Progenitor cell of endocrine pancreas (in vitro differentiated cells): ENCODE data around the gene ADAM17. TPM values are rescaled to one million over a fixed set of nuclear protein-coding genes. Genes with fewer than 3 reads are reported as not detected.
"Not testable (repeated sequence)": the region's sequence is repeated elsewhere in the genome, so short reads cannot be mapped to it uniquely, and the experiment has no call there.

Source experiments
- DNase-seq: peaks from one replicate; pipeline ENCODE4 v3.0.0; 2021; ENCODE audit warnings: low spot score; ENCODE audit not compliant: unreplicated experiment
- H3K27ac Mint-ChIP-seq: 2 replicates; pipeline ENCODE4 v1.8.0; 2021; ENCODE audit warnings: mild to moderate bottlenecking, moderate library complexity, mixed read lengths
- H3K27me3 Mint-ChIP-seq: 2 replicates; pipeline ENCODE4 v1.8.0; 2021; ENCODE audit warnings: mixed read lengths
- H3K36me3 Mint-ChIP-seq: 2 replicates; pipeline ENCODE4 v1.8.0; 2022; ENCODE audit warnings: mixed read lengths; ENCODE audit not compliant: insufficient read depth
- H3K4me1 Mint-ChIP-seq: 2 replicates; pipeline ENCODE4 v1.8.0; 2021; ENCODE audit warnings: low read depth, mixed read lengths
- H3K4me3 Mint-ChIP-seq: 2 replicates; pipeline ENCODE4 v1.8.0; 2021; ENCODE audit warnings: low read depth, mild to moderate bottlenecking, moderate library complexity, mixed read lengths
- H3K9me3 Mint-ChIP-seq: 2 replicates; pipeline ENCODE4 v1.8.0; 2021; ENCODE audit warnings: low read depth, mixed read lengths
- CTCF ChIP-seq: fragments of 200-600 bp; sonication (generic); IDR thresholded peaks from one replicate; pipeline ENCODE4 v1.5.0; 2021; ENCODE audit warnings: antibody characterized with exemption, mild to moderate bottlenecking; ENCODE audit not compliant: unreplicated experiment
- total RNA-seq: library from RNA; stranded (reverse); gene quantifications from 2 replicates; pipeline ENCODE4 v1.2.1, GENCODE V29; 2021

ADAM17 gene
- total RNA-seq, 1 donor from 2014 or later, result 53.1 TPM

- no peaks in the 10 kb centered on the region for H3K27me3 Mint-ChIP-seq
- H3K4me3 Mint-ChIP-seq, result no peak overlapping the region
- peaks cover 24% of the 10 kb centered on the region for H3K36me3 Mint-ChIP-seq
- H3K27ac Mint-ChIP-seq, result no peak overlapping the region
- no peaks in the 10 kb centered on the region for H3K9me3 Mint-ChIP-seq
- no peaks in the 10 kb centered on the region for H3K4me1 Mint-ChIP-seq
- DNase-seq, result no peak
- TF ChIP-seq CTCF, result no peak
Observed at GRCh38 chr2:9518780-9519179, 36.9 kb downstream of the ADAM17 start.

GRCh38 chr2:9518163-9518562, 37.5 kb downstream of the ADAM17 start:
- no peaks in the 10 kb centered on the region for H3K9me3 Mint-ChIP-seq
- DNase-seq, result no peak
- no peak for TF ChIP-seq CTCF
- no peak overlapping the region for H3K27ac Mint-ChIP-seq
- H3K27me3 Mint-ChIP-seq, result no peaks in the 10 kb centered on the region
- peaks cover 27% of the 10 kb centered on the region for H3K36me3 Mint-ChIP-seq
- H3K4me1 Mint-ChIP-seq, result no peaks in the 10 kb centered on the region
- no peak overlapping the region for H3K4me3 Mint-ChIP-seq

GRCh38 chr2:9517118-9517782, 38.4 kb downstream of the ADAM17 start:
- H3K27ac Mint-ChIP-seq, result no peak overlapping the region
- TF ChIP-seq CTCF, result no peak
- H3K27me3 Mint-ChIP-seq, result no peaks in the 10 kb centered on the region
- H3K4me1 Mint-ChIP-seq, result no peaks in the 10 kb centered on the region
- no peaks in the 10 kb centered on the region for H3K9me3 Mint-ChIP-seq
- H3K4me3 Mint-ChIP-seq, result no peak overlapping the region
- H3K36me3 Mint-ChIP-seq, result peaks cover 28% of the 10 kb centered on the region
- no peak for DNase-seq

- not testable (repeated sequence) for H3K27me3 Mint-ChIP-seq, H3K4me3 Mint-ChIP-seq, DNase-seq, H3K9me3 Mint-ChIP-seq, H3K4me1 Mint-ChIP-seq, H3K27ac Mint-ChIP-seq
- peaks cover 18% of the 10 kb centered on the region for H3K36me3 Mint-ChIP-seq
Observed at GRCh38 chr2:9513946-9514345, 41.7 kb downstream of the ADAM17 start.

- Mint-ChIP-seq H3K4me1 (peaks cover 7% of the 10 kb centered on the region), H3K27ac (peak overlapping the region; percentile 37), H3K27me3 (no peaks in the 10 kb centered on the region), H3K4me3 (no peak overlapping the region), H3K9me3 (no peaks in the 10 kb centered on the region), H3K36me3 (peaks cover 18% of the 10 kb centered on the region)
- no peak for TF ChIP-seq CTCF
- no peak for DNase-seq
Observed at GRCh38 chr2:9508931-9509330, 46.7 kb downstream of the ADAM17 start.

GRCh38 chr2:9498210-9498609, 57.4 kb downstream of the ADAM17 start:
- Mint-ChIP-seq H3K36me3 (peaks cover 28% of the 10 kb centered on the region), H3K27me3 (no peaks in the 10 kb centered on the region), H3K27ac (no peak overlapping the region), H3K4me1 (no peaks in the 10 kb centered on the region), H3K4me3 (no peak overlapping the region), H3K9me3 (no peaks in the 10 kb centered on the region)
- DNase-seq, result no peak
- no peak for TF ChIP-seq CTCF
